Measurements from ENCODE around the gene RNF175.

The RNF175 gene

GRCh38 chr4:153741541-153741940 lies 18.3 kb downstream of the RNF175 start:
- DNase-seq = peak; percentile 64

- DNase-seq = no peak
These were observed 23.8 kb downstream of the RNF175 start for GRCh38 chr4:153735906-153736461.

- no peak for DNase-seq
These were observed 25.9 kb downstream of the RNF175 start for GRCh38 chr4:153733751-153734448.

- peak; percentile 80 for DNase-seq
These were observed 28.6 kb downstream of the RNF175 start for GRCh38 chr4:153731239-153731638.

- no peak for DNase-seq
These were observed 29.9 kb downstream of the RNF175 start for GRCh38 chr4:153729895-153730294.

GRCh38 chr4:153728660-153729059 lies 31.2 kb downstream of the RNF175 start:
- peak; percentile 64 for DNase-seq

GRCh38 chr4:153728151-153728550 lies 31.7 kb downstream of the RNF175 start:
- no peak for DNase-seq

- DNase-seq = no peak
These were observed 34.0 kb downstream of the RNF175 start for GRCh38 chr4:153725831-153726154.

- DNase-seq = no peak
These were observed 34.5 kb downstream of the RNF175 start for GRCh38 chr4:153725136-153725830.

GRCh38 chr4:153724606-153725005 lies 35.2 kb downstream of the RNF175 start:
- no peak for DNase-seq

- DNase-seq = no peak
These were observed 37.8 kb downstream of the RNF175 start for GRCh38 chr4:153722036-153722435.

GRCh38 chr4:153713866-153714646 lies 45.8 kb downstream of the RNF175 start:
- DNase-seq = peak; percentile 41

GRCh38 chr4:153710681-153711080 lies 49.1 kb downstream of the RNF175 start:
- no peak for DNase-seq

GRCh38 chr4:153706519-153706918 lies 53.3 kb downstream of the RNF175 start:
- no peak for DNase-seq

GRCh38 chr4:153705743-153706468 lies 53.9 kb downstream of the RNF175 start:
- peak; percentile 40 for DNase-seq

- no peak for DNase-seq
These were observed 55.3 kb downstream of the RNF175 start for GRCh38 chr4:153704522-153704921.

- no peak for DNase-seq
These were observed 74.9 kb downstream of the RNF175 start for GRCh38 chr4:153684971-153685371.

- peak; percentile 84 for DNase-seq
These were observed 75.4 kb downstream of the RNF175 start, which contains the start of gene TLR2 for GRCh38 chr4:153684182-153684970. TSS of gene TLR2 (plus strand) at chr4:153684280. CDS start at chr4:153702908, 18,628 bp downstream.

GRCh38 chr4:153683763-153684181 lies 76.1 kb downstream of the RNF175 start:
- DNase-seq = no peak

GRCh38 chr4:153679486-153679885 lies 80.3 kb downstream of the RNF175 start:
- peak; percentile 51 for DNase-seq

GRCh38 chr4:153676984-153677383 lies 82.8 kb downstream of the RNF175 start:
- peak; percentile 93 for DNase-seq

GRCh38 chr4:153676486-153676885 lies 83.3 kb downstream of the RNF175 start:
- DNase-seq = peak; percentile 44
